OCI-M1 (cell line): ENCODE results near the gene MAP3K2.
A peak's percentile ranks its signal among the peaks of the same experiment; 100 is the strongest.

Source experiments
- DNase-seq: peaks from one replicate; lab custom pipeline; 2025; lab: John Stamatoyannopoulos, UW

The MAP3K2 gene, protein sequence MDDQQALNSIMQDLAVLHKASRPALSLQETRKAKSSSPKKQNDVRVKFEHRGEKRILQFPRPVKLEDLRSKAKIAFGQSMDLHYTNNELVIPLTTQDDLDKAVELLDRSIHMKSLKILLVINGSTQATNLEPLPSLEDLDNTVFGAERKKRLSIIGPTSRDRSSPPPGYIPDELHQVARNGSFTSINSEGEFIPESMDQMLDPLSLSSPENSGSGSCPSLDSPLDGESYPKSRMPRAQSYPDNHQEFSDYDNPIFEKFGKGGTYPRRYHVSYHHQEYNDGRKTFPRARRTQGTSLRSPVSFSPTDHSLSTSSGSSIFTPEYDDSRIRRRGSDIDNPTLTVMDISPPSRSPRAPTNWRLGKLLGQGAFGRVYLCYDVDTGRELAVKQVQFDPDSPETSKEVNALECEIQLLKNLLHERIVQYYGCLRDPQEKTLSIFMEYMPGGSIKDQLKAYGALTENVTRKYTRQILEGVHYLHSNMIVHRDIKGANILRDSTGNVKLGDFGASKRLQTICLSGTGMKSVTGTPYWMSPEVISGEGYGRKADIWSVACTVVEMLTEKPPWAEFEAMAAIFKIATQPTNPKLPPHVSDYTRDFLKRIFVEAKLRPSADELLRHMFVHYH

DNA sequence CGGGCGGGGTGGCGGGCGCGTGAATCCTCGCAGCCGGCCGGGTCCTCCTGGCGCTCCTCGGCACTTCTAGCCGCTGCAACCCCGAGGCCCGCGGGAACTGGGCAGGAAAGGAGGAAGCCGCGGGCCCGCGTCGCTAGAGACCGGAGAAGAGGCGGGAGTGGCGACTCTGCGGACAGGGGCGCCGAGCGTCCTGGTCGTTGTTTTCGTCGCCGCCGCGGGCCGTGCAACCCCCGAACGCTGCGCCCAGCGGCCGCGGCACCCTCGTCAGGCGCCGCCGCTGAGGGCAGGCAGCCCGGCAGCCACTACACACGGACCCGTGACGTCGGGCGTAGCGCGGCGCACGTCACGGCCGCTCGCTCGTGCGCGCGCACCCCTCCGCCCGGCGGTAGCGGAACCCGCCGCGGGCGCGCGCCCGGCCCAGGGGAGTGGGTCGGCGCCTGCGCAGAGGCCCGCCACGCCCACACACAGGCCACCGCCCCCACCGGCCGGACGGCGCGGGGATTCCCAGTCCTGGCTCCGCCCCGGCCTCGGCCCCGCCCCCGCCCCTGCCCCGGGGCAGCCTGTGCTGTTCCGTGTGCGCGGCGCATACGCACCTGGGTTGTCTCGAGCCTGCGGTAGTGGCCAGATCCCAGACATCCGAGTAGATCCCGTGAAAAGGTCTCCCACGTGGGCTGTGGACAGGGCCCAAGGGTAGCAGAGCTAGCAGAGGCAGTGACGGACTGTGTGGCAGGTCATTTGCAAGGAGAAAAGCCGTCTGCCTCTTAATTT lies at the start of gene MAP3K2:
Gene MAP3K2 (minus strand): TSS at position 321 of the 768 bp plus-strand sequence. CDS start 44,846 bp downstream, outside the sequence.
- peak; percentile 96 for DNase-seq

DNA sequence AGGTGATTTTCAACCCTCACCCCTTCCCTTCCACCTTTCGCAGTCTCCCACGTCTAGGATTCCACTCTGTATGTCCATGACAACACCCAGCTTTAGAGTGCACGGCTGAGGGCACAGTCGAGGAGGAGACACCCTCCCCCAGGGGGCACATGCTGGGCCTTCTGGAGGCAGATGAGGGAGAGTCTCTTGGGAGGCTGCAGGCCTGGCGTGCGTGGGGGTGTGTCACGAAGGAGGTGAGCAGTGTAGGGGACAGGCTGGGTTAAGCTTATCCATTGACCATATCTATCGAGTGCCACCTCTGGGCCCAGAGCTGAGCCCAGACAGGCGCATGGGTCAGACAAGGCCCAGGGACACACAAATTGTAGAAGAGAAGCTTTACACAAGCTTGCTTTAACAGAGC lies 49.3 kb upstream of the MAP3K2 start:
- no peak for DNase-seq

DNA sequence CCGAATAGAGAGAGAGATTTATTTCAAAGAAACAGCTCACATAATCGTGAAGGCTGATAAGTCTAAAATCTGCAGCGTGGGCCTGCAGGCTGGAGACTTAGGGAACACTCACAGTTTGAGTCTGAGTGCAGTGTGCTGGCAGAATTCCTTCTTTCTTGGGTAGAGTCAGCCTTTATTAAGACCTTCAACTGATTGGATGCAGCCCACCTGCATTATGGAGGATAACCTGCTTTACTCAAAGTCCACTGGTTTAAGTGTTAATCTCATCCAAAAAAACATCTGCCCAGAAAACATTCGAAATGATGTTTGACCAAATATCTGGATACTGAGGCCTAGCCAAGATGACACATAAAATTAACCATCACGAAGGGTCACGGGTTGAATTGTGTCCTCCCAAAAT lies 46.7 kb upstream of the MAP3K2 start:
- DNase-seq: no peak

DNA sequence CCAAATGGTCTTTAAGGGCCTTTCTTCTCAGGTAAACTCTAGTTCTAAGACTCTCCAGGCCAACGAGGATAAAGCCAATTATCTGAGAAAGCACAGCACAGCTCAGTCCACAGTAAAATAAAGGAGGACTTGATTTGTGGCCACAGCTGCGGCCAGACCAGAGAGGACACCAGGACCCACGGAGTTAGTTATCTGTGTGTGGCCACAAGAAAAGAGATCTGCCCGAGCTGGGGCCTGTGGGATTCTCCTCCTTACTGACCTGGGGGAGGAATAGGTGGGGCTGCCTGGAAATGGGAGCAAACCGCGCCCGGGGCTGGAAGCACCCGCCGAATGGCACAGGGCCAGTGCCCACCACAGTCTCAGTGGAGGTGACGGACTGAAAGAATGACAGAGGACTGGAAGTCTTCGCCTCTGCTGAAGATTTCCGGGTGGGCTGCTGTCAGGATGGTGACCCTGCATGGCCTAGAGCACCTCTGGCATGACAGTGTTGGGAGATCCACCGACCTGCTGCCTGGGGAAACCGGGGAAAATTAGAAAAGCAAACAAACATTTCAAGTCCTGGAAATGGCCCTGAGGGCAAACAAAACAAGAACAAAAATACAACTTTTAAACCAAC lies 43.7 kb upstream of the MAP3K2 start:
- DNase-seq: no peak

DNA sequence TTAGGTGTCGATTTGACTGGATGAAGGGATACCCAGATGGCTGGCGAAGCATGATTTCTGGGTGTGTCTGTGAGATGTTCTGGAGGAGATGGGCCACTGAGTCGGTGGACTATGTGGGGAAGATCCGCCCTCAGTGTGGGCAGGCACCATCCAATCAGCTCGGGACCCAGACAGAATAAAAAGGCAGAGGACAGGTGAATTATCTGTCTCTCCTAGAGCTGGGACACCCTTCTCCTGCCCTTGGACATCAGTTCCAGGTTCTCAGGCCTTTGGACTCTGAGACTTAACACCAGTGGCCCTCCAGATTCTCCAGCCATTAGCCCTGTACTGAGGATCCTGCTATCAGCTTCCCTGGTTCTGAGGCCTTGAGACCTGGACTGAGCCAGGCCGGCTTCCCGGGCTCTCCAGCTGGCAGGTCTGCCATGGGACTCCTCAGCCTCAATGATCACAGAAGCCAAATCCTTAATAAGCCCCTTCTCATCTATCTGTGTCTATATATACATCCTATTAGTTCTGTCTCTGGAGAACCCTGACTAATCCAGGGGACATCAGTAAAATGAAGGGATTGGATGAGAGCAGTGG lies 42.2 kb upstream of the MAP3K2 start:
- no peak for DNase-seq

DNA sequence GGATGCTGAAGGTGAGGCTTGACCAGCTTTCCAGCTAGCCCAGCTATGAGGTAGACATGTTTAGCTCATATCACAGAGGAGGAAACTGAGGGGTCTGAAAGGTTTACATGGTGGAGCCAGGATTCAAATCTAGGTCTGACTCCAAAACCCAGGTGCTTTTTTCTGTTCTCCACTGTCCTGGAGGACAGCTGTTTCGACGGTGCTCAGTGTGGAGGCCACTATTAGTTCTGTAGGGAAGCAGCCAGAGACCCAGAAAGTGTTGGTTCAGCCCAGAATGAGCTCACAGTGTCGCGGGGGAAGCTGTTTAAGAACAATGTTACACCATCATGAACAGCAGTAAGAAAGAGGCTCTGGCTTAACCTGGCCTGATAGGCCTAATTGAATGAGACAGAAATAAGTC lies 41.5 kb upstream of the MAP3K2 start:
- DNase-seq: no peak

DNA sequence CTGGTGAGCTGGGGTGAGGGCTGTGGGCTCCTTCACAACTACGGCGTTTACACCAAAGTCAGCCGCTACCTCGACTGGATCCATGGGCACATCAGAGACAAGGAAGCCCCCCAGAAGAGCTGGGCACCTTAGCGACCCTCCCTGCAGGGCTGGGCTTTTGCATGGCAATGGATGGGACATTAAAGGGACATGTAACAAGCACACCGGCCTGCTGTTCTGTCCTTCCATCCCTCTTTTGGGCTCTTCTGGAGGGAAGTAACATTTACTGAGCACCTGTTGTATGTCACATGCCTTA lies 41.0 kb upstream of the MAP3K2 start:
- DNase-seq: no peak

DNA sequence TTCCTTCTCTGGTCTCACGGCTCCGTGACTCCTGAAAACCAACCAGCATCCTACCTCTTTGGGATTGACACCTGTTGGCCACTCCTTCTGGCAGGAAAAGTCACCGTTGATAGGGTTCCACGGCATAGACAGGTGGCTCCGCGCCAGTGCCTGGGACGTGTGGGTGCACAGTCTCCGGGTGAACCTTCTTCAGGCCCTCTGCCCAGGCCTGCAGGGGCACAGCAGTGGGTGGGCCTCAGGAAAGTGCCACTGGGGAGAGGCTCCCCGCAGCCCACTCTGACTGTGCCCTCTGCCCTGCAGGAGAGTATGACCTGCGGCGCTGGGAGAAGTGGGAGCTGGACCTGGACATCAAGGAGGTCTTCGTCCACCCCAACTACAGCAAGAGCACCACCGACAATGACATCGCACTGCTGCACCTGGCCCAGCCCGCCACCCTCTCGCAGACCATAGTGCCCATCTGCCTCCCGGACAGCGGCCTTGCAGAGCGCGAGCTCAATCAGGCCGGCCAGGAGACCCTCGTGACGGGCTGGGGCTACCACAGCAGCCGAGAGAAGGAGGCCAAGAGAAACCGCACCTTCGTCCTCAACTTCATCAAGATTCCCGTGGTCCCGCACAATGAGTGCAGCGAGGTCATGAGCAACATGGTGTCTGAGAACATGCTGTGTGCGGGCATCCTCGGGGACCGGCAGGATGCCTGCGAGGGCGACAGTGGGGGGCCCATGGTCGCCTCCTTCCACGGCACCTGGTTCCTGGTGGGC lies 40.5 kb upstream of the MAP3K2 start:
- DNase-seq: no peak

DNA sequence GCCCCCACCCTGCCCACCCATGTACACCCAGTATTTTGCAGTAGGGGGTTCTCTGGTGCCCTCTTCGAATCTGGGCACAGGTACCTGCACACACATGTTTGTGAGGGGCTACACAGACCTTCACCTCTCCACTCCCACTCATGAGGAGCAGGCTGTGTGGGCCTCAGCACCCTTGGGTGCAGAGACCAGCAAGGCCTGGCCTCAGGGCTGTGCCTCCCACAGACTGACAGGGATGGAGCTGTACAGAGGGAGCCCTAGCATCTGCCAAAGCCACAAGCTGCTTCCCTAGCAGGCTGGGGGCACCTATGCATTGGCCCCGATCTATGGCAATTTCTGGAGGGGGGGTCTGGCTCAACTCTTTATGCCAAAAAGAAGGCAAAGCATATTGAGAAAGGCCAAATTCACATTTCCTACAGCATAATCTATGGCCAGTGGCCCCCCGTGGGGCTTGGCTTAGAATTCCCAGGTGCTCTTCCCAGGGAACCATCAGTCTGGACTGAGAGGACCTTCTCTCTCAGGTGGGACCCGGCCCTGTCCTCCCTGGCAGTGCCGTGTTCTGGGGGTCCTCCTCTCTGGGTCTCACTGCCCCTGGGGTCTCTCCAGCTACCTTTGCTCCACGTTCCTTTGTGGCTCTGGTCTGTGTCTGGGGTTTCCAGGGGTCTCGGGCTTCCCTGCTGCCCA lies 39.7 kb upstream of the MAP3K2 start:
- no peak for DNase-seq

DNA sequence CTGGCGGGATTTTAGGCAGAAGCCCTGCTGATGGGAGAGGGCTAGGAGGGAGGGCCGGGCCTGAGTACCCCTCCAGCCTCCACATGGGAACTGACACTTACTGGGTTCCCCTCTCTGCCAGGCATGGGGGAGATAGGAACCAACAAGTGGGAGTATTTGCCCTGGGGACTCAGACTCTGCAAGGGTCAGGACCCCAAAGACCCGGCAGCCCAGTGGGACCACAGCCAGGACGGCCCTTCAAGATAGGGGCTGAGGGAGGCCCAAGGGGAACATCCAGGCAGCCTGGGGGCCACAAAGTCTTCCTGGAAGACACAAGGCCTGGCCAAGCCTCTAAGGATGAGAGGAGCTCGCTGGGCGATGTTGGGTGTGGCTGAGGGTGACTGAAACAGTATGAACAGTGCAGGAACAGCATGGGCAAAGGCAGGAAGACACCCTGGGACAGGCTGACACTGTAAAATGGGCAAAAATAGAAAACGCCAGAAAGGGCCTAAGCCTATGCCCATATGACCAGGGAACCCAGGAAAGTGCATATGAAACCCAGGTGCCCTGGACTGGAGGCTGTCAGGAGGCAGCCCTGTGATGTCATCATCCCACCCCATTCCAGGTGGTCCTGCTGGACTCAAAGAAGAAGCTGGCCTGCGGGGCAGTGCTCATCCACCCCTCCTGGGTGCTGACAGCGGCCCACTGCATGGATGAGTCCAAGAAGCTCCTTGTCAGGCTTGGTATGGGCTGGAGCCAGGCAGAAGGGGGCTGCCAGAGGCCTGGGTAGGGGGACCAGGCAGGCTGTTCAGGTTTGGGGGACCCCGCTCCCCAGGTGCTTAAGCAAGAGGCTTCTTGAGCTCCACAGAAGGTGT lies 39.0 kb upstream of the MAP3K2 start:
- no peak for DNase-seq

DNA sequence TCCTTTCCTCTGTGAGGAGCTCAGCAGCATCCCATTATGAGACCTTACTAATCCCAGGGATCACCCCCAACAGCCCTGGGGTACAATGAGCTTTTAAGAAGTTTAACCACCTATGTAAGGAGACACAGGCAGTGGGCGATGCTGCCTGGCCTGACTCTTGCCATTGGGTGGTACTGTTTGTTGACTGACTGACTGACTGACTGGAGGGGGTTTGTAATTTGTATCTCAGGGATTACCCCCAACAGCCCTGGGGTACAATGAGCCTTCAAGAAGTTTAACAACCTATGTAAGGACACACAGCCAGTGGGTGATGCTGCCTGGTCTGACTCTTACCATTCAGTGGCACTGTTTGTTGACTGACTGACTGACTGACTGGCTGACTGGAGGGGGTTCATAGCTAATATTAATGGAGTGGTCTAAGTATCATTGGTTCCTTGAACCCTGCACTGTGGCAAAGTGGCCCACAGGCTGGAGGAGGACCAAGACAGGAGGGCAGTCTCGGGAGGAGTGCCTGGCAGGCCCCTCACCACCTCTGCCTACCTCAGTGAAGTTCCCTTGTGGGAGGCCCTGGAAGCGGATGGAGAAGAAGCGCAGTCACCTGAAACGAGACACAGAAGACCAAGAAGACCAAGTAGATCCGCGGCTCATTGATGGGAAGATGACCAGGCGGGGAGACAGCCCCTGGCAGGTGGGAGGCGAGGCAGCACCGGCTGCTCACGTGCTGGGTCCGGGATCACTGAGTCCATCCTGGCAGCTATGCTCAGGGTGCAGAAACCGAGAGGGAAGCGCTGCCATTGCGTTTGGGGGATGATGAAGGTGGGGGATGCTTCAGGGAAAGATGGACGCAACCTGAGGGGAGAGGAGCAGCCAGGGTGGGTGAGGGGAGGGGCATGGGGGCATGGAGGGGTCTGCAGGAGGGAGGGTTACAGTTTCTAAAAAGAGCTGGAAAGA lies 38.0 kb upstream of the MAP3K2 start:
- no peak for DNase-seq

DNA sequence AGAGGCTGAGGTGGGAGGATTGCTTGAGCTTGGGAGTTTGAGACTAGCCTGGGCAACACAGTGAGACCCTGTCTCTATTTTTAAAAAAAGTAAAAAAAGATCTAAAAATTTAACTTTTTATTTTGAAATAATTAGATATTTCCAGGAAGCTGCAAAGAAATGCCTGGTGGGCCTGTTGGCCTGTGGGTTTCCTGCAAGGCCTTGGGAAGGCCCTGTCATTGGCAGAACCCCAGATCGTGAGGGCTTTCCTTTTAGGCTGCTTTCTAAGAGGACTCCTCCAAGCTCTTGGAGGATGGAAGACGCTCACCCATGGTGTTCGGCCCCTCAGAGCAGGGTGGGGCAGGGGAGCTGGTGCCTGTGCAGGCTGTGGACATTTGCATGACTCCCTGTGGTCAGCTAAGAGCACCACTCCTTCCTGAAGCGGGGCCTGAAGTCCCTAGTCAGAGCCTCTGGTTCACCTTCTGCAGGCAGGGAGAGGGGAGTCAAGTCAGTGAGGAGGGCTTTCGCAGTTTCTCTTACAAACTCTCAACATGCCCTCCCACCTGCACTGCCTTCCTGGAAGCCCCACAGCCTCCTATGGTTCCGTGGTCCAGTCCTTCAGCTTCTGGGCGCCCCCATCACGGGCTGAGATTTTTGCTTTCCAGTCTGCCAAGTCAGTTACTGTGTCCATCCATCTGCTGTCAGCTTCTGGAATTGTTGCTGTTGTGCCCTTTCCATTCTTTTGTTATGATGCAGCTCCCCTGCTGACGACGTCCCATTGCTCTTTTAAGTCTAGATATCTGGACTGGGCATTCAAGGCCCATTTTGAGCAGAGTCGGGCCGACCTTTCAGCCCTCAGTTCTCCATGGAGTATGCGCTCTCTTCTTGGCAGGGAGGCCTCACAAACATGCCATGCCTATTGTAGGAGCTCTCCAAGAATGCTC lies 37.1 kb upstream of the MAP3K2 start:
- DNase-seq: no peak

DNA sequence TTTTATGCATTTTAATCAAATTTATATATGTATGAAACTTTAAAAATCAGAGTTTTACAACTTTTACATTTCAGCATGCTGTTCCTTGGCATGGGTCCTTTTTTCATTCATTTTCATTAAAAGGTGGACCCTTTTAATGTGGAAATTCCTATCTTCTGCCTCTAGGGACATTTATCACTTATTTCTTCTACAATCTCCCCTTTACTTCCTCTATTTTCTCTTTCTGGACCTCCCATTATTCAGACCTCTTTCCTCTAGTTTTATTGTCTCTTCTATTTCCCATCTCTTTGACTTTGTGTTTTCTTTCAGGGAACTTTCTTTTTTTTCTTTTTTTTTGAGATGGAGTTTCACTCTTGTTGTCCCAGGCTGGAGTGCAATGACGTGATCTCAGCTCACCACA lies 36.1 kb upstream of the MAP3K2 start:
- peak; percentile 51 for DNase-seq

DNA sequence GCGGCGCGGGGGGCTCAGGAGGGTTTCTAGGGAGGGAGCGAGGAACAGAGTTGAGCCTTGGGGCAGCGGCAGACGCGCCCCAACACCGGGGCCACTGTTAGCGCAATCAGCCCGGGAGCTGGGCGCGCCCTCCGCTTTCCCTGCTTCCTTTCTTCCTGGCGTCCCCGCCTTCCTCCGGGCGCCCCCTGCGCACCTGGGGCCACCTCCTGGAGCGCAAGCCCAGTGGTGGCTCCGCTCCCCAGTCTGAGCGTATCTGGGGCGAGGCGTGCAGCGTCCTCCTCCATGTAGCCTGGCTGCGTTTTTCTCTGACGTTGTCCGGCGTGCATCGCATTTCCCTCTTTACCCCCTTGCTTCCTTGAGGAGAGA lies 35.7 kb upstream of the MAP3K2 start:
- no peak for DNase-seq

DNA sequence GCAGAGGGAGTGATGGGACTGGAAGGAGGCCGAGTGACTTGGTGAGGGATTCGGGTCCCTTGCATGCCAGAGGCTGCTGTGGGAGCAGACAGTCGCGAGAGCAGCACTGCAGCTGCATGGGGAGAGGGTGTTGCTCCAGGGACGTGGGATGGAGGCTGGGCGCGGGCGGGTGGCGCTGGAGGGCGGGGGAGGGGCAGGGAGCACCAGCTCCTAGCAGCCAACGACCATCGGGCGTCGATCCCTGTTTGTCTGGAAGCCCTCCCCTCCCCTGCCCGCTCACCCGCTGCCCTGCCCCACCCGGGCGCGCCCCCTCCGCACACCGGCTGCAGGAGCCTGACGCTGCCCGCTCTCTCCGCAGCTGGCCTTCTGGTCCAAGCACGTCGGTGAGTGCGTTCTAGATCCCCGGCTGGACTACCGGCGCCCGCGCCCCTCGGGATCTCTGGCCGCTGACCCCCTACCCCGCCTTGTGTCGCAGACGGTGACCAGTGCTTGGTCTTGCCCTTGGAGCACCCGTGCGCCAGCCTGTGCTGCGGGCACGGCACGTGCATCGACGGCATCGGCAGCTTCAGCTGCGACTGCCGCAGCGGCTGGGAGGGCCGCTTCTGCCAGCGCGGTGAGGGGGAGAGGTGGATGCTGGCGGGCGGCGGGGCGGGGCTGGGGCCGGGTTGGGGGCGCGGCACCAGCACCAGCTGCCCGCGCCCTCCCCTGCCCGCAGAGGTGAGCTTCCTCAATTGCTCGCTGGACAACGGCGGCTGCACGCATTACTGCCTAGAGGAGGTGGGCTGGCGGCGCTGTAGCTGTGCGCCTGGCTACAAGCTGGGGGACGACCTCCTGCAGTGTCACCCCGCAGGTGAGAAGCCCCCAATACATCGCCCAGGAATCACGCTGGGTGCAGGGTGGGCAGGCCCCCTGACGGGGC lies 35.0 kb upstream of the MAP3K2 start:
- peak; percentile 17 for DNase-seq

DNA sequence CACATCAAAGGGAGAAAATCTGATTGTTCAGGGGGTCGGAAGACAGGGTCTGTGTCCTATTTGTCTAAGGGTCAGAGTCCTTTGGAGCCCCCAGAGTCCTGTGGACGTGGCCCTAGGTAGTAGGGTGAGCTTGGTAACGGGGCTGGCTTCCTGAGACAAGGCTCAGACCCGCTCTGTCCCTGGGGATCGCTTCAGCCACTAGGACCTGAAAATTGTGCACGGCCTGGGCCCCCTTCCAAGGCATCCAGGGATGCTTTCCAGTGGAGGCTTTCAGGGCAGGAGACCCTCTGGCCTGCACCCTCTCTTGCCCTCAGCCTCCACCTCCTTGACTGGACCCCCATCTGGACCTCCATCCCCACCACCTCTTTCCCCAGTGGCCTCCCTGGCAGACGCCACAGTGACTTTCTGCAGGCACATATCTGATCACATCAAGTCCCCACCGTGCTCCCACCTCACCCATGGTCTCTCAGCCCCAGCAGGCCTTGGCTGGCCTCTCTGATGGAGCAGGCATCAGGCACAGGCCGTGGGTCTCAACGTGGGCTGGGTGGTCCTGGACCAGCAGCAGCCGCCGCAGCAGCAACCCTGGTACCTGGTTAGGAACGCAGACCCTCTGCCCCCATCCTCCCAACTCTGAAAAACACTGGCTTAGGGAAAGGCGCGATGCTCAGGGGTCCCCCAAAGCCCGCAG lies 34.2 kb upstream of the MAP3K2 start:
- DNase-seq: no peak
